Measurements from ENCODE around the gene ANXA6.
A peak's percentile ranks its signal among the peaks of the same experiment; 100 is the strongest.

Gene ANXA6

DNA sequence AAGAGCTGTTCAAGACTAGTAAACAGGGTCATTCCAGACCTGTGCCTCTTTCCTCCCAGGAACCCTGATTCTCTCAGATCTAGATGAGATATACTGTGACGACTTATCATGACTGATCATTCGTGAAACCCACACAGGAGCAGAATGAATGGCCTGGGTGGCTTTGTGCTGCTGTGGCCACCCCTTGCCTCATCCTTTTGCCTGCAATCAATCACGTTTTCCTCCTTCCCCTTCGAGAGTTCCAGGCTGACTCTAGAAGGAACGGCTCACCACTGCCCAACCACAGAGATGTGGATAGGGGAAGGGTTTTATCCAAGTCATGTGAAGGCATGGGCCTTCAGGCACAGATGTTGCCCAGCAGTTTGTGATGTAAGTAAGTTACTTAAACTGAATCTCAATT is 5.8 kb downstream of the ANXA6 start:
- TF ChIP-seq ZNF274 (IDR thresholded peaks at IDR 0.05; ENCODE audit: low read depth, low read length), result no peak
- no peak overlapping the region; the same call in 1 of the 2 replicates for H3K4me3 ChIP-seq (ENCODE audit: low read length)

DNA sequence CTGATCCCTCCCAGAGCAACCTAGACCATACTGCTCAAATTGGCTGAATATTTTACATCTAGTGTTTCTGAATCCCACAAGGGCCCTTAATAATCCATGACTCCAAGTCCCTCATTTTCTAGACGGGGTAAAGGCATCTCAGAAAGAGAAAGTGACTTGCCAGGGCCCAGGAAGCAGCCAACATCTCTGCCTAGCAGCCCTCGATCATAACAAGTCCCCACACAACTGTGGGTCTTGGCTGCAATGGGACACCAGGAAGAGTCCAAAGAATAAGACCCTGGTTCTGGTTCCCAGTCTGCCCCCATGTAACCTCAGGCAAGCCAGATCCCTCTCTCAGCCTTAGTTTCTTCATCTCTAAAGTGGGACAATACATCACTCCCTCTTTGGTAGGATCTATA is 6.3 kb downstream of the ANXA6 start:
- TF ChIP-seq ZNF274 (IDR thresholded peaks at IDR 0.05; ENCODE audit: low read depth, low read length), result no peak

DNA sequence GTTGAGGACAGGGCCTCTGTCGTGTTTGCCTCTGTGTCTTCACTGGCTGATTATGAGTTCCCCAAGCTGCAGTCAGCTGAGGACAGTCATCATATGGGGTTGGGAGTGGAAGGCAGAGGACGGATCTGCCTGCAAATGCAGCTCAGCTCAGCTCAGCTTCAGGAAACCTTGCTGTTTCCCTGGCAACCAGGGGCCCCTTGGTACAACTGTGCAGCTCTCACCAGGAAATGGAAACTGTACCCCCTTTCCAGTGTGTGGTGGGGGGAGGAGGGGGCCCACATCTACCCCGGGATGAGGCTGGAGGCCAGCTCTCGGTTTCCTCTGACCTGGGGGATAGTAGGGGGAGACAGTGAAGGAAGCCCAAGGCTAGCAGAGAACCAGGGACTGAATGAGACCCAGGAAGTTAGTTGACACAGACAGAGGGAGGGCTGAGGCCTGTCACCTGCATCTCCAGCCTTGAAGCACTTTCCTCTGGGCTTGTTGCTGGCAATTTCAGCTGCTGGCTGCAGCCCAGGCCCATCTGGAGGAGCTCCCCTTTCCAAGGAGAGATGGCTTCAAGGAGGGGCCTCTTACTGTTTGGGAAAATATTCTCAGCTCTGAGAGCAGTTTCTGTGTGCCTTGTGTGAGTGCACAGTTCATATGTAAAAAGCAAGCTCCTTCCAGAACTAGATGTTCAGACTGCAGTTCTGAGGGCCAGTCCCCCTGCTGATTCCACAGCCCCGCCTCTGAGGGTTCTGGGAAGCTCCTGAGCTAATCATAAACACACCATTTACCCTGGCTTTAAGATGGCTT is 6.9 kb downstream of the ANXA6 start:
- H3K4me3 ChIP-seq (ENCODE audit: low read length), result peak overlapping the region; percentile 2; the same call in 1 of the 2 replicates
- TF ChIP-seq ZNF274 (IDR thresholded peaks at IDR 0.05; ENCODE audit: low read depth, low read length), result no peak

More for the DNA sequence above, 6.3 kb downstream of the ANXA6 start:
- peak overlapping the region; percentile 4; the same call in 1 of the 2 replicates for H3K4me3 ChIP-seq (ENCODE audit: low read length)

DNA sequence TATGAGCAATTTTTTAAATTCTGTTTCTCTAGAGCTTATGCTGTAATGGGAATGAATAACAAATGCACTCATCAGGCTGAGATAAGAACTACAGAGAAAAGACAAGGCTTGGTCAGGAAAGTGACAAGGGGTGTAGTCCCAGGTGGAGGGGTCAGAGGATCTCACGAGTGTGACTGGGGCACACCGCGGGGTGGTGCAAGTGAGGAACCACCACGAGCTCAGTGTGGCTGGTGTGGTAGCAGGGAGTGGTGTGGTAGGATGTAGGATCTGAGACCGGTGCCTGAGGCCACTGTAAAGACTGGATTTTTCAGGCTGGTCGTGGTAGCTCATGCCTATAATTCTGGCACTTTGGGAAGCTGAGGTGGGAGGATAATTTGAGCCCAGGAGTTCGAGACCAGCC is 9.0 kb downstream of the ANXA6 start:
- H3K4me3 ChIP-seq (ENCODE audit: low read length), result no peak overlapping the region
- TF ChIP-seq ZNF274 (IDR thresholded peaks at IDR 0.05; ENCODE audit: low read depth, low read length), result no peak

DNA sequence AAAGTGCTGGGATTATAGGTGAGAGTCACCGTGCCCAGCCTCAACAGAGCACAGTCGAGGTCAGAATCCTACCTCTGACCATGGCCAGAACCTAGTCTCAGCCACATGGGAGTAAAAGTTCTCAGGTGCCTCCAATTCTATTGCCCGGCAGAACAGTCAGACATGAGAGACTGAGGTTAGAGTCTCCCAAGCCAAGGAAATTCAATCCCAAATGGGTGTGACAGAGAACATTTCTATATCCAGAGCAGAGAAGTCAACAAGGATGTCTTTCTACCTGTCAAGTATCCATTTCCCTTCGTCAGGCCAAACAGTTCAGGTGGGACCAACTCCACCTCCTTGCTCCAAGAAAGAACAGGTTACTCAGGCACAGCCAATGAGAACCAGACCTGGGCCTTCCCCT is 10.5 kb downstream of the ANXA6 start:
- no peak overlapping the region for H3K4me3 ChIP-seq (ENCODE audit: low read length)
- TF ChIP-seq ZNF274 (IDR thresholded peaks at IDR 0.05; ENCODE audit: low read depth, low read length), result no peak

DNA sequence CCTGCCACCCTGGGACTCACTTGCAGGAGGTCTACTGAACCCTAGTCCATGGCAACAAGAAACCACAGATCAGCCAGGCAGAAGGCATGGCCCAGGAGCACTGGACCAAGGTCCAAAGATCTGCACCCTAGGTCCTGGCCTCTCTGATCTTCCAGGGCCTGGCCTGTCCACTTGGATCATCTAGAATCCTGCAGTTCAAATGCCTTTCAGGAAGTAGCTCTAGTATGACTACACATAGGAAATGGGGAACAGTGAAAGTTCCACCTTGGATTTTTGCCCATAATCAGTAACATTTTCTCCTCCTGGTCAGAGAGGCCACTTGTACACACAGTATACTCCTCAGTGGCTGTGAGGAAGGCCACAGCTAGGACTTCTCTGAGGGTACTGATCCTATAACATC is 11.5 kb downstream of the ANXA6 start:
- no peak for TF ChIP-seq ZNF274 (IDR thresholded peaks at IDR 0.05; ENCODE audit: low read depth, low read length)
- H3K4me3 ChIP-seq (ENCODE audit: low read length), result no peak overlapping the region

DNA sequence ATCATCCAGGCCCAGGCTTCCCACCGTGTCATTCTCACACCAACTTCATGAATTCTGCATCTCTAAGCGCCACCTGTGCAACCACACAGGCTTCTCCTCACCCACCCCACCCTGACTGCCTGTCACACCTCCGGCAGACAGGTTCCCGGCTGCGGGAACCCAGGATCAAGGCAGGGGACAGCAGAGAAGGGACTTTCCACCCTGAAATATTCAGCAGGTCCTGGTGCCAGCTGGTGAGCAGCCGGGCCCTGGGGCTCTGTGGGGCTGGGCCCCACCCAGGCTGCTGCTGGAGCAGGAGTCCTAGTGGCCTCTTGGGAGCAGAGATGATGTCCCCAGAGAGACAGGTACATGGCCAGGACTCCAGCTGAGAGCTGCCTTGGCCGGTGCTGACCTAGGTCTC is 12.7 kb downstream of the ANXA6 start:
- no peak for TF ChIP-seq ZNF274 (IDR thresholded peaks at IDR 0.05; ENCODE audit: low read depth, low read length)
- no peak overlapping the region for H3K4me3 ChIP-seq (ENCODE audit: low read length)

DNA sequence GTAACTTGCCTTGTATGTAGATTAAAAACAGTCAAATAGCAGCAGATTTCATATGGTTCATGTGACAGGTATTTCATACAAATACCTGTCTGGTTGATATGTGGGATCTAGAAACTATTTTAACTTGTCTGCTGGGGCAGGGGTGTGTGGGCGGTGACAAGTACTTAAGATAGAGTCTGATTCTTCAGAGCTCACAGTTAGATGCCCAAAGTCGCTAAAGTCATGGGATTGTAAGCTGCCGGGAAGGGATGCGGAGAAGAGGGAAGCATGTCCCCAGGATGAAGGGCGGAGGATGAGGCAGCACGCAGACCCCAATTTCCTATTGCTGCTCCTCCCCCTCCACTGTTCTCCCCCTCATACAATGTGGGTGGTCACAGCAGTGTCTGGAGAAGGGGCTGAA is 13.3 kb downstream of the ANXA6 start:
- no peak overlapping the region for H3K4me3 ChIP-seq (ENCODE audit: low read length)
- no peak for TF ChIP-seq ZNF274 (IDR thresholded peaks at IDR 0.05; ENCODE audit: low read depth, low read length)

DNA sequence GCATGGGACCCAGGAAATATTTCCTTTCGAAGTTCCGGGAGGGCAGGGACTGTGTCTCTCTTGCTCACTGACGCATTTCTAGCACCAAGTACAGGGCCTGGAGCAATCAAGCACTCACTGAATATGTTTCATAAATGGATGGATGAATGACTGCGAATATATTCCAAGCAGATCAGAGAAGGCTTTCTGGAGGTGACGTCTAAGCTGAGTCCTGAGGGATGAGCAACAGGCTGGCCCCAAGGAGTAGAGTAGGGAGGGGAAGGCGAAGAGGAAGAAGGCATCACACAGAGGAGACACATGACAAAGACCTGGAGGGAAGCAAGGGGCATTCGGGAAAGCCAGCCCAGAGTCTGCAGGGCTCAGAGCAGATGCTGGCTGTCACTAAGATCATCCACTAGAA is 13.9 kb downstream of the ANXA6 start:
- H3K4me3 ChIP-seq (ENCODE audit: low read length), result no peak overlapping the region
- TF ChIP-seq ZNF274 (IDR thresholded peaks at IDR 0.05; ENCODE audit: low read depth, low read length), result no peak

DNA sequence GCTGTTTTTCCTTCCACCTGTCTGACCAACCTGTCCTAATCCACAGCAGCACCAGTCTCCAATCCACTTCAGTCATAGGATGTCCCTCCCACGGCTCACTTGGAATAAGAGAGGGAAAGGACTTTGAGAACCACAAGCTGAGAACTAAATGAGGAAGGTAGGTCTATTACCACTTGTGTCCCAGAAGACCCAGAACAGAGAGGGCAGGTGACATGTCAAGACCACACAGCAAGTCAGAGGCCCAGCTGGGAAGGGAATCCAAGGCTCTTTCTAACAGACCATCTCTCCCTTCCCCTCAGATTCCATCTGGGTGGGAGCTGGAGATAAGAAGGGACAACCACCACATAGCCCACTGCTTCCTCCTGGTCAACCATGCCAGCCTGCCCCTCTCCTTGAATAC is 14.6 kb downstream of the ANXA6 start:
- no peak overlapping the region for H3K4me3 ChIP-seq (ENCODE audit: low read length)
- no peak for TF ChIP-seq ZNF274 (IDR thresholded peaks at IDR 0.05; ENCODE audit: low read depth, low read length)

DNA sequence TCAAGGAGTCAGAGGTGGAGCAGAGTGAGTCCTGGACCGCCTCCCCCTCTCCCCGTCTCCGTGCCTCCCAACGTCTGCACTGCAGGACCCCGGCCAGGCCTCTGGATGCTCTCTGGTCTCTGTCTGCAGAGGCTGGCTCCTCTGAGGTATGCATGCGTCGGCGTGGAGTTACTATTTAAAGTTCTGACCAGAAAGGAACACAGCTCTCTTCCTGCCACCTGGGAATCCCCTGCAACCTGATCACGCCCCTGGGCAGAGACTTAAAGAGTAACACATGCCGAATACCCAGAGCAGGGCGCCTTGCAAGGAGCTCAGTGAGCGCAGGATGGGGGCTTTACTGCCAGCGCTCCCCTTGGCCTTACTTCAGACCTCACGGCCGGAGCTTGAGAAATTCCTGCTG is 16.0 kb downstream of the ANXA6 start:
- H3K4me3 ChIP-seq (ENCODE audit: low read length), result peak overlapping the region; percentile 47; the same call in 1 of the 2 replicates
- TF ChIP-seq ZNF274 (IDR thresholded peaks at IDR 0.05; ENCODE audit: low read depth, low read length), result no peak

DNA sequence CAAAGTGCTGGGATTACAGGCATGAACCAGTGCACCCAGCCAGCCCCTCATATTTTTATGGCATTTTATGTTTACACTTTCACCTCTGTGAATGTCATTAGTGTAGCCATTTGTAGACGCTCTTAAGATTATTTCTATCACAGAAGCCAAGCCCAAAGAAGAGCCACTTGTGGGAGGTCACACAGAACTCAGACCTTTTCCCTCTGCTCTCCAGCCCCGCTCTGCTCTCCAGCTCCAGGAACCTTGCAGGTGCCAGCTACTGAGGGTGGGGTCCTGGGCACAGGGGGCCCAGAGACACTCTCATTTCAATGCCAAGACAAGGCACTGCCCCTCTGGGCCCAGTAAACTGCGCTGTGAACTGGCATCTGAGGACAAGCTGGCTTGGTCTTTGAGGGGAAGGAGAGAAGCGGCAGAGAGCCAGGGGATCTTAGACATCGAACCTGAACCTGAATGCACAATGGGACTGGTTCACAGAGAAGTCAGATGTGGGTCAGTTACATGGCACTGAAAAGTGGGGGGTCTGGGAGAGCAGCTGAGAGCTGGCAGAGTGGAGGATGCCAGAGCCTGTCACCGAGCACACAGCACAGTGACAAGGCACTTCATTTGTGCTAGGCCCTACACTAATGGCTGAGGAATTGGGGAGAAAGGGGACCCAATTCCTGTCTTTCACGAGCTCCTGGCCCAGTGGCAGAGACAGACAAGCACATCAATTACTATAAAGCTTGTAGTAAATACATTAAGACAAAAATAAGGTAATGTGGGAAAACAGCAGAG is 16.7 kb downstream of the ANXA6 start:
- peak overlapping the region; percentile 47; the same call in 1 of the 2 replicates for H3K4me3 ChIP-seq (ENCODE audit: low read length)
- TF ChIP-seq ZNF274 (IDR thresholded peaks at IDR 0.05; ENCODE audit: low read depth, low read length), result no peak

DNA sequence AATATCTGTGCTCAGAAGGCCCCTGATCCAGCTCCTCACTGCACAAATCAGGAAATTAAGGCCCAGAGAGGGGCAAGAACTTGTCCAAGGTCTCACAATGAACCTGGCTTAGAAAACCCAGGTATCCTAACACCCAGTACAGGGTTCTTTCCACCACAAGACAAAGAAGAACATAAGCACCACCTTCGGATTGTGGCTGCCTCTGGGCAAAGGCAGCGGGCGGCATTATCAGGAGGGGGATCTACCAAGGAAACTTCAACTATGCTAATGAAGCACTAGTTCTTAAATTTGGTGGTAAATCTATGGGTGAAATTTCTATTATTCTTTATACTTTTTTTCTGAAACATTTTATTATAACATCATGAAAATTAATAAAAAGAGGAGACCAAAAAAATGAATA is 17.9 kb downstream of the ANXA6 start:
- TF ChIP-seq ZNF274 (IDR thresholded peaks at IDR 0.05; ENCODE audit: low read depth, low read length), result no peak
- no peak overlapping the region for H3K4me3 ChIP-seq (ENCODE audit: low read length)

DNA sequence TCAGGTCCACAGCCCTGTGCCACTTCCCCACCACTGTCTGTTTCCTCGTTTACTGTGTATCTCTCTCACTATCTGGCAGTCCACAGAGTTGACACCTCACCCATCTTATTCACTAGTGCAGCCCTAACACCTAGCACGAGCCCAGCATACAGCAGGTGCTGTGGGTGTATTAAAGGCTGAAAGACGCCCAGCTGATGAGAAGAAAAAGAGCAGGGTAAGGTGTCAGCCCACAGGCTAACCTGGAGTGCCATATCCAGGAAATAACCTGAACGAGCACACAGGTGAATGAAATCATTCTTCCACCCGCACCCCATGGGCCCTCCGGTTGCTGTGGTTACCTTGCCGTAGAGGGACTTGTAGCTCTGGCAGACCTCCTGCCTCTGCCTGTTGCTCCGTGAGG is 18.6 kb downstream of the ANXA6 start:
- no peak overlapping the region for H3K4me3 ChIP-seq (ENCODE audit: low read length)
- TF ChIP-seq ZNF274 (IDR thresholded peaks at IDR 0.05; ENCODE audit: low read depth, low read length), result no peak

DNA sequence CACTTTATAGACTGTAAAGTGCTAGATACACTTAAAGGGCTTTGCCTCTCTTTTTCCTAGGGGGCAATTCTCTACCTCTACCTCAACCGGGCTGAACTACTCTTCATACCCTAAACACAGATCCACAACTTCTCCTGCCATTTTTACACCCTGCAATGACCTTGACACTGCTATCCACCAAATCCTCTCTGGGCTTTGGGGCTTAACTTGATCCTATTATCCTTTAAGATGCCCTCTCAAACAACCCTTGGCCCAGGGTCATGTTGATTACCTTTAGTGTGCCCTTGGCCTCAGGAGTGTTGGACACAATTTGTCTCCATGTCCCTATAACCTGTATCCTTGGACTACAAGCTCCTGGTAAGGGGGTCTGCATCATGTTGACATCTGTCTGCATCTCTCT is 19.5 kb downstream of the ANXA6 start:
- no peak overlapping the region for H3K4me3 ChIP-seq (ENCODE audit: low read length)
- no peak for TF ChIP-seq ZNF274 (IDR thresholded peaks at IDR 0.05; ENCODE audit: low read depth, low read length)

Measured in GM08714 (cell line).